Spinal cord (tissue), 10 donors: Measurements from ENCODE around the gene KIAA1958. TPM values are rescaled to one million over a fixed set of nuclear protein-coding genes. Genes with fewer than 3 reads are reported as not detected.
"Not testable (repeated sequence)": the region's sequence is repeated elsewhere in the genome, so short reads cannot be mapped to it uniquely, and the experiment has no call there.

ENCODE experiments used
- DNase-seq, 6 donors: peaks; one replicate each; pipeline versions ENCODE4 v3.0.0 to v3.0.0-alpha.2; 2013 to 2015; ENCODE audit warnings: low spot score in 6 of 6, low read depth in 4 of 6
- H3K27ac ChIP-seq: one replicate; pipeline ENCODE4 v1.5.1; 2013; ENCODE audit warnings: low read depth, low read length, control low read depth
- H3K27me3 ChIP-seq: one replicate; pipeline ENCODE4 v1.6.1; 2013; ENCODE audit warnings: low read length; ENCODE audit not compliant: control insufficient read depth, insufficient read depth
- H3K36me3 ChIP-seq: one replicate; pipeline ENCODE4 v1.6.1; 2013; ENCODE audit warnings: low read length; ENCODE audit not compliant: control insufficient read depth, insufficient read depth
- H3K4me1 ChIP-seq: one replicate; pipeline ENCODE4 v1.6.1; 2013; ENCODE audit warnings: low read length; ENCODE audit not compliant: control insufficient read depth, insufficient read depth
- H3K4me3 ChIP-seq: one replicate; pipeline ENCODE4 v1.5.1; 2013; ENCODE audit warnings: low read depth, low read length, control low read depth
- H3K9me3 ChIP-seq: one replicate; pipeline ENCODE4 v1.6.1; 2013; ENCODE audit warnings: low read length; ENCODE audit not compliant: control insufficient read depth, insufficient read depth
- WGBS: methylation state at CpG from one replicate; pipeline ENCODE4 v1.1.5; 2013; ENCODE audit warnings: missing lambda C conversion rate; ENCODE audit not compliant: insufficient coverage; 5-methylcytosine and 5-hydroxymethylcytosine counted together
- polyA plus RNA-seq, 2 donors: library from polyadenylated mRNA; unstranded; fragments of 120-200 nt; gene quantifications; one replicate each; pipeline ENCODE4 v1.2.1, GENCODE V29; 2013; ENCODE audit not compliant: insufficient read length in 2 of 2
- total RNA-seq, 2 donors: library from RNA; depleted of rRNA in 1 of 2; stranded (reverse); fragments of 120-200 nt in 1 of 2; fragments of >200 nt in 1 of 2; gene quantifications; one replicate each; pipeline versions ENCODE4 v1.2.3 to v1.2.4, GENCODE V29; 2013 to 2014
- donor health status: healthy.

Gene KIAA1958
- total and polyA plus RNA-seq, 4 donors, result 11.0 to 16.9 (median 15.0) TPM

DNA sequence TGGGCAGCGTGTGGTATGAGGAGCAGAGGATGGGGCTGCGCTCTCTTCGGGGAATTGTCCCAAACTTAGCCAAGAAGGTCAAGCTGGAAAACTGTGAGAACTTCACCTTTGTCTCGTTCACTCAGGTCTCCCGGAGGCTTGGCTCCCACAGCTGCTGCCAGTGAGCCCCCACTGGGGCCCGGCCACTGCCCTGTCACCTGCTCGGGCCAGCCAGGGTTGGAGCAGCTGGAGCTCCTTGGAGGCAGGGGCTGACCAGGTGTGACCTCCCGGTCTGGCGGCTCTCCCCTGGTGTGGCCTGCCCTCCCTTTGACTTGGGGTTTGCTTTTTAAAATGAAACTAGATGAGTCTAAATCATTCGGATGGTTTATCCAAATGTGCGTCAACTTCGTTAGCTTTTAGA, 173.3 kb downstream of the KIAA1958 start:
- H3K36me3 ChIP-seq, result peaks cover 11% of the 10 kb centered on the region
- no peaks in the 10 kb centered on the region for H3K27me3 ChIP-seq
- H3K27ac ChIP-seq, result no peak overlapping the region
- no peaks in the 10 kb centered on the region for H3K9me3 ChIP-seq
- no peaks in the 10 kb centered on the region for H3K4me1 ChIP-seq
- H3K4me3 ChIP-seq, result no peak overlapping the region
- no peak for DNase-seq
- WGBS, result 94% methylated on average over 7 of the region's 12 CpGs

DNA sequence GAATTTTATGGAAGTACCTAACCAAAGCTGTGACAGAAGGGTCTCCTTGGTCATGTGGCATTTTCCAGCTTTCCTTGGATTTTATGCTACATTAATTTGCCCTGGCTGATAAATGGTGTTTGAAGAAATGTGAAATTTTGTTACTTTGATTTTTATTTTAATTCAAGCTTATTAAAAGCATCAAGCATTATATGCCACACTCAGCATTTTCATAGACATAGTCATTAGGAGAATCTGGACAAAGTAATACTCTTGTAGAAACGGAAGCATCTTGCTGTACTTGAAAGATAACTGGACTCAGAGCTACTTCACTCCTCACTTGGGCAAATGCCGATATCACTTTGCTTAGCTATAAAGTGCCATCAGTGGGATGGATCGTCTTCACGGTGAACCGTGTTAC, 177.1 kb downstream of the KIAA1958 start:
- 86% methylated on average over 1 of the region's 5 CpGs for WGBS
- H3K4me1 ChIP-seq, result no peaks in the 10 kb centered on the region
- no peak for DNase-seq

DNA sequence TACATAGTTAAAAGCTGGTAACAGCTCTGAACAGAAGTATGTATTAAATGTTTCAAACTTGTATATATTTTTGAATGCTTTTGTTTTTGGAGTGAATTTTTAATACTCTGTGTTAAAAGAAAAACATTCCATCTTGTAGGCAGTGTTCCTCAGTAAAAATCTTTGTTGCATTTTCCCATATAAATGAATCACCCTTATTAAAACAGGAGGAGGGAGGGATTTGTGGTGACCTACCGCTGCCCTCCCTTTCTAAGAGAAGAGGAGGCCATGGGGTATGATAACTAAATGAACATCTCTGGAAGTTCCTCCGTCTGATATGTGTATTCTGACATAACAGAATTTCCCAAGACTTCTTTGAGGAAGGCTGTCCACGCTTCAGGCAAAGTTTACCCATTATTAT, 177.9 kb downstream of the KIAA1958 start:
- Histone ChIP-seq H3K4me1 (no peaks in the 10 kb centered on the region), H3K36me3 (peaks cover 6% of the 10 kb centered on the region), H3K4me3 (no peak overlapping the region), H3K27me3 (no peaks in the 10 kb centered on the region), H3K27ac (no peak overlapping the region), H3K9me3 (no peaks in the 10 kb centered on the region)
- no CpG with 5 or more reads among the region's 3 CpGs for WGBS
- no peak for DNase-seq

More for the DNA sequence above, 177.1 kb downstream of the KIAA1958 start:
- Histone ChIP-seq H3K4me3 (no peak overlapping the region), H3K27ac (no peak overlapping the region), H3K27me3 (no peaks in the 10 kb centered on the region), H3K9me3 (no peaks in the 10 kb centered on the region), H3K36me3 (peaks cover 11% of the 10 kb centered on the region)

DNA sequence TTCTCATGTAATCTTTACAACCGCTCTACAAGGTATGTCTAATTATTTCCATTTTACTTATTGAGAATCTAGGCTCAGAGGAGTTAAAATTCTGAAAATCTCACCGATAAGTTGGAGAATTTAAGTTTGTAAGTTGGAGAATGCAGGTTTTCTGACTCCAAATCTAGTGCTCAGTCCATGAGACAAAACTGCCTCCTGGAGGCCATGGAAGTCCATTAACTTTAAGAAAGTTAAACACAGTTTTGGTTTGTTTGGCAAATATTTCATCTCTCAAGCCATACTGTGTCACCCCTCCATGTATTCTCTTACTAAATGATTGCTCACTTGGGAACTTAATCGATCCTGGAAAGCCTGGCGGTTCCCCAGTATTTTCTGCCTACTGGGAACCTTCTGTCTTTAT, 178.7 kb downstream of the KIAA1958 start:
- H3K4me3 ChIP-seq, result no peak overlapping the region
- H3K36me3 ChIP-seq, result no peaks in the 10 kb centered on the region
- no peak for DNase-seq
- no peak overlapping the region for H3K27ac ChIP-seq
- H3K4me1 ChIP-seq, result peaks cover under 1% of the 10 kb centered on the region
- no peaks in the 10 kb centered on the region for H3K27me3 ChIP-seq
- no CpG with 5 or more reads among the region's 4 CpGs for WGBS
- no peaks in the 10 kb centered on the region for H3K9me3 ChIP-seq

DNA sequence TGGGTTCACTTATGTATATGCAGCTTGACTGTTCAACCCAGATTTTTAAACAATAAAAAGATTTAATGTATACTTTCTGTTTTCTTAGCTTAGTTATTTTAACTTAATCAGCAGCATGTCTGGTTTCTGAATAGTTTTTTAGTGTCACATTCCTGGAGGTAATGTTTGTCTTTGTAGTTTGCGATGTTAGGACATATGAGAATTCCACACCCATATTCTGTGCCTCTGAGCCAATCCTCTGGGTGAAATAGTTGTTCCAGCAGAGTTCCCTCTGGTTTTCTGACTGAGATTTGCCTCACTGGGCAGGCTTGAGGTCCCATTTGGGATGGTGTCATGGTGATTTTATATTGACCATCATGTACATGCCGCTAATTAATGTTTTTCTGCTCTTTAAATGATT, 182.7 kb downstream of the KIAA1958 start:
- Histone ChIP-seq H3K4me1 (peaks cover 5% of the 10 kb centered on the region), H3K27me3 (no peaks in the 10 kb centered on the region), H3K27ac (no peak overlapping the region), H3K4me3 (no peak overlapping the region), H3K9me3 (no peaks in the 10 kb centered on the region), H3K36me3 (peaks cover 3% of the 10 kb centered on the region)
- DNase-seq, result no peak
- WGBS, result 100% methylated on average over 1 of the region's 2 CpGs

DNA sequence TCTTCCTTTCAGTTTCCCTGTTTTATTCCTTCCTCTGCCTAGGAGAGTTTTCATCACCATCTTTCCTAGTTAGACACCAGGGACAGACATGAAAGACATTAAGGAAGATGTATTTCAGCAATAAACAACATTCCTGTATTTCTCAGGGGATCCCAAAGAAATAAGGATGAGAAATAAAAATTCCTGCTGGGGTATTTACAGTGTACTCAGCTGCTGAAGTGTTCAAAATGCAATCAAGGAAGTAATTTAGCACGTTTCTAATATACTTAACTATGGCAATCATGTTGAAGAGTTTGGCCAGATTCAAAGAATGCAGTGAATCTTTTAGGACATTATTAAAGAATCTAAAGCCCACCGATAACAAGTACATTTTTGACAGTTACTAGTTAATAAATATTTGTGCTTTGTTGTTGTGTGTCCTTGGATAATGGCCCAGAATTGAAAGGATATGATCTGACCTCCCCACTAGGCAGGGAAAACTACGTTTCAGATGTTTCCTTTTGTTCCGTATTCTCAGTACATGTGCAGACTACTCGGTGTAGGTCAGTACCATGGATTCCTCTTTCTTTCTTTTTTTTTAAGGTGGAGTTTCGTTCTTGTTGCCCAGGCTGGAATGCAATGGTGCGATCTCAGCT, 184.5 kb downstream of the KIAA1958 start:
- Histone ChIP-seq H3K36me3 (peaks cover 3% of the 10 kb centered on the region), H3K9me3 (no peaks in the 10 kb centered on the region), H3K27me3 (no peaks in the 10 kb centered on the region), H3K27ac (no peak overlapping the region), H3K4me3 (no peak overlapping the region), H3K4me1 (peaks cover 5% of the 10 kb centered on the region)
- WGBS, result 20% methylated on average over 1 of the region's 7 CpGs
- peak in 4 of 6 donors; percentile 15 to 94 (median 29) for DNase-seq

DNA sequence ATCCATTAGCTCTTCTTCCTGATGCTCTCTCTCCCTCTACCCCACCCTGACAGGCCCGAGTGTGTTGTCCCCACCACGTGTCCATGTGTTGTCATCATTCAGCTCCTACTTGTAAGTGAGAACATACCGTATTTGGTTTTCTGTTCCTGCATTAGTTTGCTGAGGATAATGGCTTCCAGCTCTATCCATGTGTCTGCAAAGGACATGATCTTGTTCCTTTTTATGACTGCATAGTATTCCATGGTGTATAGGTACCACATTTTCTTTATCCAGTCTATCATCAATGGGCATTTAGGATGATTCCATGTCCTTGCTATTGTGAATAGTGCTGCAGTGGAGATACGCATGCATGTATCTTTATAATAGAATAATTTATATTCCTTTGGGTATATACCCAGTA, 186.6 kb downstream of the KIAA1958 start:
- not testable (repeated sequence) for H3K9me3 ChIP-seq, H3K4me1 ChIP-seq

DNA sequence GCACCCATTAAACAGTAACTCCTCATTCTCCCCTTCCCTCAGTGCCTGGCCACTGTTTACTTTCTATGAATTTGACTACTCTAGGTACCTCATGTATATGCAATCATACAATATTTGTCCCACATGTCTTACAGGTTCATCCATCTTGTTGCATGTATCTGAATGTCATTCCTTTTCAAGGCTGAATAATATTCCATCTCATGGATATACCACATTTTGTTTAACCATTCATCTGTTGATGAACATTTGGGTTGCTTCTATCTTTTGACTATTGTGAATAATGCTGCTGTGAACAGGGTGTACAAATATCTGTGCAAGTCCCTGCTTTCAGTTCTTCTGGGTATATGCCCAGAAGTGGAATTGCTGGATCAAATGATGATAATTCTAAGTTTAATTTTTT, 190.4 kb downstream of the KIAA1958 start:
- no peaks in the 10 kb centered on the region for H3K4me1 ChIP-seq
- DNase-seq, result no peak
- no peaks in the 10 kb centered on the region for H3K27me3 ChIP-seq
- H3K36me3 ChIP-seq, result no peaks in the 10 kb centered on the region
- H3K9me3 ChIP-seq, result peaks cover 6% of the 10 kb centered on the region
- no peak overlapping the region for H3K27ac ChIP-seq
- H3K4me3 ChIP-seq, result no peak overlapping the region

More for the DNA sequence above, 186.6 kb downstream of the KIAA1958 start:
- WGBS, result no CpG with 5 or more reads among the region's 4 CpGs
- H3K4me3 ChIP-seq, H3K27ac ChIP-seq, DNase-seq, H3K27me3 ChIP-seq, H3K36me3 ChIP-seq: not testable (repeated sequence)

DNA sequence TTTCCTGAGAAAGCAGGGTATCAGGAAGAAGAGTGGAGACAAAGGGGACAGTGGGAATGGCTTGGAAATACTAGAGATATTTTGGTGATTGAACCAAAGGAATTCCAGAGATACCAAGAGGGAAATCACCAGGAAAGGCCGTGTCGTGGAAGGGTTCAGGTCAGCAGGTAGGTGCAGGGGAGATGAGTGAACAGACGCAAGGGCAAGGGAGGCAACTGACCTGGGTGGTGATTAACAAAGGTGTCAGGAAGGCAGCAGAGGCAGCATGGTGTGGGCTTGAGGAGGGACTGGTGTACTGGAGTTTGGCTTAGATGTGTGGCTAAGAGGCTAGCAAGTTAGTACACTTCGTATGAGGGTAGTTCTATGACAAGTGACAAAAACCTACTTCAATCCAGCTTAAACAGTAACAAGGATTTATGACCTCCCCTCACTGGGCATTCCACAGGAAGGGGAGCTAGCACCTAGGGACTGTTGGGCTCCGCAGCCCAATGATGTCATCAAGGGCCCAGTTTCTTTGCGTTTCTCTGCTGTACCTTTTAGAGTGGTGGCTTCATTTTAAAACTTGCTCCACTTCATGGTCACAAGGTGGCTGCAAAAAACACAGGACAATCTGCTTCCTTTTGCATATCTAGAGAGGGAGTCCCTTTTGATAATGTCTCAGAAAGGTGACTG, 194.2 kb downstream of the KIAA1958 start:
- Histone ChIP-seq H3K9me3 (peaks cover 6% of the 10 kb centered on the region), H3K27me3 (no peaks in the 10 kb centered on the region), H3K4me1 (no peaks in the 10 kb centered on the region), H3K4me3 (no peak overlapping the region), H3K36me3 (peaks cover 4% of the 10 kb centered on the region), H3K27ac (no peak overlapping the region)
- 84% methylated on average over 5 of the region's 6 CpGs for WGBS
- no peak for DNase-seq

DNA sequence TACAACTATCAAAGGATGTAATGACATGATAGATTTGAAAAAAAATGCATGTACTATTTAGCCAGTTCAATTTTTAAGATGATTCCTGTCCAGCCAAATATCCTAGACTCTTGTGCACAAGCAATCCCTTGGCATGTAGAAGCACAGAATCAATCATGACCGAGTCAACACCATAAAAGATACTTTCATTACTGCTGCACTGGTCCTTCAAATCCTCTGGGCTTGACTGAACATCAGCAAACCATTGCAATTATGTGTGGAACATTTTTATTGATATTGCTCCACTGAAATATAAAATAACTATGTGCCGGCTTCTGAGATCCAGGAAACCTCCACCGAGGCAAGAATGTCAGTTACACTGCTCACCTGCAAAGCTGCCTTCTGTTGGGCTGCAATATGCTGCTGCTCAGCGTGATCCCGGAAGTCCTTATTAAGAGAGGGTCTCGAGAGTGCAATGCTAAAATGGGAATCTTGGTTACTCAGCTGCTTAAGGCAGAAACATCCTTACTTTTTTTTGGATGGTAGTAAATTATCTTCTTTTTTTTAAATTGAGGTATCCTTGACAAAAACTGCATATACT, 202.6 kb downstream of the KIAA1958 start:
- Histone ChIP-seq H3K4me3 (no peak overlapping the region), H3K9me3 (no peaks in the 10 kb centered on the region), H3K27me3 (no peaks in the 10 kb centered on the region), H3K36me3 (peaks cover 13% of the 10 kb centered on the region), H3K4me1 (no peaks in the 10 kb centered on the region), H3K27ac (no peak overlapping the region)
- 84% methylated on average over 3 of the region's 6 CpGs for WGBS
- peak in 3 of 6 donors; percentile 17 to 85 (median 28) for DNase-seq
